Erythroblast (primary cell): ENCODE results near the gene ZBTB46.

Experiments used
- DNase-seq, 2 experiments: peaks; one replicate each; lab custom pipeline; 2025; lab: John Stamatoyannopoulos, UW
- GATA1 ChIP-seq: IDR thresholded peaks from 2 replicates; pipeline ENCODE4 v1.6.1; 2011; ENCODE audit warnings: low read depth, mild to moderate bottlenecking, control low read depth, low read length, moderate library complexity
- POLR2A ChIP-seq: IDR thresholded peaks from 2 replicates; pipeline ENCODE4 v1.6.1; 2011; ENCODE audit warnings: mild to moderate bottlenecking, low read length

ZBTB46 gene

GRCh38 chr20:63744158-63744557, 86.9 kb downstream of the ZBTB46 start:
- DNase-seq: no peak
- no peak for TF ChIP-seq POLR2A
- no peak for TF ChIP-seq GATA1

- TF ChIP-seq POLR2A (no peak), GATA1 (no peak)
- DNase-seq: no peak
Measured at GRCh38 chr20:63743210-63743970, 87.7 kb downstream of the ZBTB46 start.

- TF ChIP-seq GATA1: no peak
- no peak for TF ChIP-seq POLR2A
- no peak for DNase-seq
Measured at GRCh38 chr20:63742381-63743024, 88.6 kb downstream of the ZBTB46 start.

- TF ChIP-seq GATA1 (no peak), POLR2A (no peak)
- DNase-seq: no peak
Measured at GRCh38 chr20:63741676-63742380, 89.2 kb downstream of the ZBTB46 start.

GRCh38 chr20:63741354-63741675, 89.7 kb downstream of the ZBTB46 start:
- no peak for DNase-seq
- TF ChIP-seq POLR2A: no peak
- TF ChIP-seq GATA1: no peak

GRCh38 chr20:63740627-63741353, 90.3 kb downstream of the ZBTB46 start:
- TF ChIP-seq GATA1: no peak
- TF ChIP-seq POLR2A: peak; percentile 26
- DNase-seq: peak; percentile 81 to 87

GRCh38 chr20:63740070-63740626, 90.9 kb downstream of the ZBTB46 start:
- TF ChIP-seq POLR2A (no peak), GATA1 (no peak)
- peak; percentile 61 to 72 for DNase-seq

- peak; percentile 88 to 93 for DNase-seq
- no peak for TF ChIP-seq GATA1
- no peak for TF ChIP-seq POLR2A
Measured at GRCh38 chr20:63739130-63740069, 91.7 kb downstream of the ZBTB46 start, which contains the start of gene SLC2A4RG. SLC2A4RG (plus strand) TSS chr20:63739776; CDS start chr20:63739913, 137 bp downstream.

- peak; percentile 56 to 57 for DNase-seq
- no peak for TF ChIP-seq POLR2A
- no peak for TF ChIP-seq GATA1
Measured at GRCh38 chr20:63738687-63739129, 92.4 kb downstream of the ZBTB46 start.

- peak in 1 of 2 experiments; percentile 33 for DNase-seq
- no peak for TF ChIP-seq POLR2A
- TF ChIP-seq GATA1: no peak
Measured at GRCh38 chr20:63737945-63738686, 92.9 kb downstream of the ZBTB46 start.

GRCh38 chr20:63737695-63737944, 93.4 kb downstream of the ZBTB46 start:
- no peak for TF ChIP-seq POLR2A
- TF ChIP-seq GATA1: no peak
- no peak for DNase-seq

GRCh38 chr20:63736893-63737694, 94.0 kb downstream of the ZBTB46 start:
- DNase-seq: no peak
- no peak for TF ChIP-seq POLR2A
- TF ChIP-seq GATA1: no peak
